ENCODE results near the gene MORC4.

GRCh38 chrX:106901781-106902219 is 98.2 kb downstream of the MORC4 start:
- TF ChIP-seq CTCF (conservative IDR thresholded peaks at IDR 0.05; ENCODE audit: low read depth, low read length) (no peak), EZH2 (IDR thresholded peaks at IDR 0.05; ENCODE audit: low read length, unreplicated experiment) (no peak), EZH2phosphoT487 (IDR thresholded peaks at IDR 0.05; ENCODE audit: borderline replicate concordance, low read length) (no peak)
